NCI-H2196 treated with DMSO at 0.1 percent for 48 hours (cell line): ENCODE measurements around the gene LDB1.

Source experiments
- DNase-seq: peaks from one replicate; lab custom pipeline; 2025; ENCODE audit not compliant: unreplicated experiment; lab: John Stamatoyannopoulos, UW

Gene LDB1

GRCh38 chr10:102065561-102066398 is 54.4 kb downstream of the LDB1 start:
- DNase-seq, result no peak

- peak; percentile 43 for DNase-seq
Measured at GRCh38 chr10:102064868-102065560, 55.2 kb downstream of the LDB1 start, which contains the start of gene HPS6. TSS of gene HPS6 (plus strand) at chr10:102065349. CDS start at chr10:102065475, 126 bp downstream.

- DNase-seq, result no peak
Measured at GRCh38 chr10:102064503-102064867, 55.7 kb downstream of the LDB1 start.

- no peak for DNase-seq
Measured at GRCh38 chr10:102059987-102060386, 60.2 kb downstream of the LDB1 start.
